GM21576 (cell line): ENCODE measurements around the gene RHBDD1.
"Not testable (repeated sequence)": the region's sequence is repeated elsewhere in the genome, so short reads cannot be mapped to it uniquely, and the experiment has no call there.

Experiments used
- ATAC-seq: cut with Tn5 transposase; IDR thresholded peaks from one replicate; pipeline ENCODE4 v1.9.1; 2021; ENCODE audit warnings: mild to moderate bottlenecking, moderate library complexity; ENCODE audit not compliant: unreplicated experiment

RHBDD1 gene

DNA sequence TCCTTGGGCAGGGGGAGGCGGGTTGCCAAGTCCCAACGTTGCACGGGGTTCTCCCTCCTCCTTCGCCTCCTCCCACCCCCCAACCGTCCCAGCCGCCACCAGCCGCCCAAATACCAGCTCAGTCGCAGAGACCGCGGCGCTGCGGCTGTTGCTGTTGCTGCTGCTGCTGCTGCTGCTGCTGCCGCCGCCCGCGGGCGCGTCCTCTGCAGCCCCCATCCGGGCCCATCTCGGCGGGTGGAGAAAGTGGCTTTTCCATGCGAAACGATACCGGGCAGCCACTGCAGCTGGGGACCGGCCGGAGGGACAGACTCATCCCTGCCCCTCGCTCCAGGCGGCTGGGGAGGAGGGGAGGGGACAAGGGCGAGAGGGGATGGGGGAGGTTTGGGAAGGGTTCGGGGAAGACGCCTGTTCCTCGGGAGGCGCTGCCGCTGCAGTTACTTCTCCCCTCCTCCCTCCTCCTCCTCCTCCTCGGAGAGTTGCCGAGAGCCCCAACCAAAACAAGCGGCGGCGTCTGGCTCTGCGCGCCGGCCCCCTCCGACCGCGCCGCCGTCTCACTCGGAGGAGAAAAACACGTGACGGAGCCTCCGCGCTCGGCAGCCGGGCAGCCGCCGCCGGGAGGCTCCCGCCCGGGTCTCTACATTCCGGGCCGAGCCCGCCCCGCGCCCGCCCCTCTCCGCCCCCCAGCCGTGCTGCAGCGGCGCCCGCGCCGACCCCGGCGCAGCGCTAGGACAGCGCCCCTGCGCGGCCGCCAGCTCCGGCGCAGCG, 36.5 kb upstream of the RHBDD1 start, which contains the start of gene IRS1:
Gene IRS1 (minus strand): TSS at position 610 of the 765 bp plus-strand sequence. CDS start 1,082 bp downstream, outside the sequence.
- ATAC-seq, result peak; percentile 34

DNA sequence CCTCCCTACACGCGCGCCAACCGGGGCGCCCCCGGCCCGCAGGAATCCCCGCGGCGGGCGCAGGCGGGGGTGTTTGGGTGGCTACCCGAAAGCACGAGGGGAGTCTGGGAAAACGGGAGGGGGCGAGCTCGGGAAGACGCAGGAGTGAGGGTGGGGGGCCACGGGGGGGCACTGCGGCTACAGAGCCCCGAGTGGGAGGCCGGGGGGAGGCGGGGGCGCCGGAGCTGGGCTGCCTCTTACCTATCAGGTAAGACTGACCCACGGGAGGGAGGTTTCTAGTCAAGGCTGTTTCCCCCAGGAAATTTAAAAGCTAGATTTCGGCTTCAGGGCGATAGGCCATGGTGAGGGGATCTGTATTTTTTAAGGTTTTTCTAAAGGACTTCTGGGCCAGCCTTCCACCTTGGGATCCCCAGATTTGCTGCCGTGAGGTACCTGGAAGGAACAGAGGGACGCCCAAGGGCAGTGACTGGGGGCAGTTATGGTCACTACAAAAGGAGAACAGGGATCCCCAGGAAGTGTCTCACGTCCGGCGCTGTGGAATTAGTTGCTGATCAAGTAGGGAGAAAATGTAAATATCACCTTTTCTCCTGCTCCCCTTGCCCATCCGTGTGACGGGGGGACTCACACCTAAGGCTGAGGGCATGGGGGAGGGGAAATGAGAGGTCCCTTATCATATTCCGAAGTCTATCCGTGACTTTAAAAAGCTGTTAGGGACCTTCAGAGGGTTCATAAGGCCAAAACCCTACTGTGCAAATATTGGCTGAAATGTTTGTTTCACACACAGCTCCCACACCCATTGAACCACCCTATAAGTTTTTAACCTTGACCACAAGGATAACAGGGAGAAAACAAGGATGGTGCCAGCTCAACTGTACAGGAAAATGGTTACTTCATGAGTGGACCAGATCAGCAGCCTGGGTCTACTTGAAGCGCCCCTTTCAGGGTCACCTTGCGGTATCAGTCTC, 35.6 kb upstream of the RHBDD1 start:
- ATAC-seq, result no peak

DNA sequence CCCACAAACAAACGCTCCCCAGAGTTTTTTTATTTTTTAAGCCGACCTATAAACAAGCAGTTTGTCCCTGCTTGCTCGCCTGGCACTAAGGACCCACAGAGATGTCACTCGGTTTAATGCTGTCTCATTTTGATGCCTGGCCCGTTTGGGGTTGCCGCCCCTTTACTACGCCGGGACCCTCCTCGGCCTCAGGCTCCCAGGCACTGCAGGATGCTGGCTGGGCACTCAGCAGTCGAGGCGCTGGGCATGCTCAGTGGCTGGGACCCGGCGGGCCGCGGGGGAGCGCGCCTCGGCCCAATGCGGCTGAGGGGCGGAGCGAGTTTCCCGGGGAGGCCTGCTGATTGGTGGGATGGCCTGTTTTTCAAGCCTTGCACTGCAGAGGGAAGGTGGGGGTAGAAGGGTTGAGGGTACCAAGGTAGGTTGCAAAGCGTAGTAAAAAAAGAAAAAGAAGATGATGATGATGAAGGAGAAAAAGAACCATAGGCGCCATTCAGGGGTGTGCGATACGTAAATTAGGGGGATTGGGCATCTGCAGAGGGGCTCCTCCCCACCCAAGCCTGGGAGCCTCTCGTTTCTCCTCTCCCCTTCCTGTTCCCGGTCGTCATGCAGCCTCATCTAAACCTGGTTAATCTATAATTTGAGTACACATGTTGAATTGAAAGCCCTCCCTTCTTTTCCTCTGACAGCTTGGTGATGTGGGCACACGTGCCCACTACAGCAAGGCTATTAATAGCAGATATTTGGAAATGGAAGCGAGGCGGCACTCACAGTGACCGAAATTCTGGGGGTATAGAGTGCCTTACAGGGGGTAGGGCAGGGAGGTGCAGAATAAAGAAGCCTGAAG, 34.7 kb upstream of the RHBDD1 start:
- ATAC-seq, result peak; percentile 79

DNA sequence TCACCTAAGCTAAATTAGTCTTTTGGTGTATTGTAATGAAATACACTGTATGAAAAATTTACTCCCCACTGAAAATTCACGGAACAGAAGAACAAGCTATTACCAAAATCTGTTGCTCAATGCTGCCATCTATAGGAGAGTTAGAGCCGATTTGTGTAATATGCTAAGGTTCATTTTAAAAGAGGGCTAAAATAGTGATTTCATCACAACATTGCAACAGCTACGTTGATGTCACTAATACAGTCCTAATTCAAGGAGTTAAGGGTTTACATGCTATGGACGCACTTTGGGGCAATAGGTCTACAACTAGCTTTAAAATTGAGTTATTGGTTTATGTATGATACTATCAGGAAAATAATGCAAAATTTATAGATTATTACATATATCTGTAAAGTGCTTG, 33.3 kb upstream of the RHBDD1 start:
- ATAC-seq, result no peak

DNA sequence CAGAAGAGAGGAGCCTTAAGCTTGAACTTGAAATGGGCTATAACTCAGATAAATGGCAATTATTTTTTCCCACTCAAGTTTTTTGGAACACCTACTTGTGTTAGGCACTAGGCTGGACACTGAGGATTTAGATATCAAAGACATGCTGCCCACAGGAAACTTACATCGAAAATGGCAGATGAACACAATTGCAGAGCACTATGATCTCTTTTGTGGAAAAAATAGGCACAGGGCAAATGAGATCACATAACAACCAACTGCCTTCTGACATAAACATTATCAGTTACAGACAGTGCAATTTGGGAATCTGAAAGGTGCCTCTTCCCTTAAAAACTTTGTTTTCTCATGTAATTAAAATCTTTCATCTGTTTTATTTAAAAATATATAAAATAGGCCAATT, 32.4 kb upstream of the RHBDD1 start:
- ATAC-seq, result no peak

DNA sequence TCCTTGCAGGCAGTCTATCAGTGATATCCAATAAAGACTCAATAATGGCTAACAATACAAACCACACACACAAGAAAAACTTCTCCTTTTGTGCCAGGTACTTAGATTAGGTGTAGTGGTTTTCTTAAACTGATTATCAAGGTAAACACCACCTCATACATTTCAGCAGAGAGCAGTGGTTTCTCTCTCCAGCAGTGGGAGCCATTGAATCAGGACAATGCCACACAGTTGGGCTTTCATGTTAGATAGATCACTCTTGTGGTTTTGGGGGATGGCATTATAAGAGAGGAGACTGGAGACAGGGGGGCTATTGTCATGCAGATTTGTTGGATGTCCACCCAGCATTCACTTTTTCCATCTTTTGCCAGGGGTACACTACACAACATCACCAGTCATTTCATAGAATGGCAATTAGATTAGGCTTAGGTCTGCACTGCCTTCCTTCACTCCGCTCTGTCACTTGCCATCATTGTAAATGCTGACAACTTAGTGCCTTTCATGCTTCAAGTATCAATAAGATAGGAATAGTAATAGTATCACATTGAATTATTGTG, 22.6 kb upstream of the RHBDD1 start:
- ATAC-seq, result peak; percentile 59

DNA sequence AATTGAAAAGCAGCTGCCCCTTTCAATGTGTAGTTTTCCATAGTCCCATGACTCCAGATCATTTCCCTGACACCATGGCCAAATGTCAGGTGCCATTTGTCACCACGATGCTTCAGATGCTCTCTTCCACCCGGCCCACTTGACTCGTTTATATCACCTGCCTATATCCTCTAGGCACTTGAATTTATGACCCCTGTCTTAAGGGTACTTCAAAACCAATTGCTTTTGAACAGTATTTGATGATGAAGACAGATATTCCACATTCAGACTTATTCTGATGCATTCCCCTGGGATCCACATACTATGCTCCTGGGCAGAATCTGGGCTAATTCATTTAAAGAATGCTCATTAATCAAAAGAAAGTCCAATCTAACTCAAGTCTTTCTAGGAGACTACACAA, 16.9 kb upstream of the RHBDD1 start:
- ATAC-seq, result no peak

DNA sequence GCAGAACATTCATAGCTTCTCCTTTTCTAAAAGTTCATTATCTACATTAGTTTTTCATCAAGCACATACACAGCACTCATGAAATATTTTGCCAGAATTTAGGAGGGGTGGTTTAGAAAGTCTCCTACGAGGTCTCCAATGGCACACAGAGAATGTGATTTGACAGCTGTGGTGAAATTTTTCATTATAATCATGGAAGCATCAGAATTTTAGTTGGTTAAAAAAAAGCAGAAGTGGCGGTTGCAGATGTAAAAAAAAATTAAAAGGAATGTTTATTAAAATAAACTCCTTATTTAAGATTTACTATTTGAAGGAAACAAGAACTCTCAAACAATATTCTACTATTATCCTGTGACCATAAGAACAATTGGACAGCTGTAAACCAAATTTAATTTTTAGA, 10.8 kb upstream of the RHBDD1 start:
- no peak for ATAC-seq

DNA sequence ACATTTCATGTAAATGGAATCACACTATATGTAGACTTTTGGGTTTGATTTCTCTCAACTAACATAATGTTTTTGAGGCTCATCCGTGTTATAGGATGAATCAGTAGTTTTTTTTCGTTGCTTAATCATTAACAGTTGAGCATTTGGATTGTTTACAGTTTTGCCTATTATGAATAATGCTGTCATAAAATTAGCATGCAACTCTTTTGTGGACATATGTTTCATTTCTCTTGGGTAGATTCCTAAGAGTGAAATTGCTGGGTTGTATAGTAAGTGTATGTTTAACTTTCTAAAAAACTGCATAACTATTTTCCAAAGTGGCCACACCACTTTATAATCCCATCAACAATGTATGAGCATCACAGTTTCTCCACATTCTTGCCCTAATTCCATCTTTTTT, 7.7 kb upstream of the RHBDD1 start:
- no peak for ATAC-seq

DNA sequence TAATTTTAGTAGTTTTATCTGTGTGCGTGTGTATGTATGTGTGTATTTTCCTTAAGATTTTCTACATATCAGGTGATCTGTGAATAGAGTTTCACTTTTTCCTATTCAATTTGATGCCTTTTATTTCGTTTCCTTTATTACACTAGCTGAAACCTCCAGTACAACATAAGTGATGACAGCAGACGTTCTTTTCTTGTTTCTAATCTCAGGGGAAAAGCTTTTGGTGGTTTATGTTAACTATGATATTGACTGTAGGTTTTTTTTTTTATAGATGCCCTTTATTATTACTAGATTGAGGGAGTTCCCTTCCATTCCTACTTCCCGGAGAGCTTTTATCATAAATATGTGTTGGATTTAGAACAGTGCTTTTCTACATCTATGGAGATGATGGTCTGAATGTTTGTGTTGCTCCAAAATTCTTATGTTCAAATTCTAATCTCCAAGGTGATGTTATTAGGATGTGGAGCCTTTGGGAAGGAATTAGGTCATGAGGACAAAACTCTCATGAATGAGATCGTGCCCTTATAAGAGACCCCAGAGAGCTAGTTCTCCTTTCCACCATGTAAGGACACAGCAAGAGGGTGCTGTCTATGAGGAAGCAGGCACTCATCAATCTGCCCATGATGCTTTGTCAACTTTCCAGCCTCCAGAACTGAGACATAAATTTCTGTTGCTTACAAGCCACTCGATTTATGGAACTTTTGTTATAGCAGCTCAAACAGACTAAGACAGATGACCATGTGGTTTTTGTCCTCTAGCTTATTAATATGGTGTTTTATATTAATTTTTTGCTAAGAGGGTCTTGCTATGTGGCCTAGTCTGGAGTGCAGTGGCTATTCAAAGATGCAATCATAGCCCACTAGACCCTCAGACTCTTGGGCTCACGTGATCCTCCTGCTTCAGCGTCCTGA, 5.9 kb upstream of the RHBDD1 start:
- no peak for ATAC-seq

DNA sequence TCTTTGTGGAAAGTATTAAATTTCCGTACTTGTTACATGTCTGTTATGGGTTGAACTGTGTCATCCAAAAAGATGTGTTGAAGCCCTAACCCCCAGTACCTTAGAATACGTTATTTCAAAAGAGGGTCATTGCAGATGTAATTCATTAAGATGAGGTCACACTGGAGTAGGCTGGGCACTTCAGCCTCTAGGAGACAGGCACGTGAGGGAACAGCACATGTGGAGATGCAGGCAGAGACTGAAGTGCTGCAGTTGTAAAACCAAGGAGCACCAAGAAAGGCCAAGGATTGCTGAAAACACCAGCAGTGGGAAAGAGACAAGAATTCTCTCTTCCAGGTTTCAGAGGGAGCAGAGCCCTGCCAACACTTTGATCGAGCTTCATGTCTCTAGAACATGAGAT, 4.6 kb upstream of the RHBDD1 start:
- ATAC-seq, result no peak

DNA sequence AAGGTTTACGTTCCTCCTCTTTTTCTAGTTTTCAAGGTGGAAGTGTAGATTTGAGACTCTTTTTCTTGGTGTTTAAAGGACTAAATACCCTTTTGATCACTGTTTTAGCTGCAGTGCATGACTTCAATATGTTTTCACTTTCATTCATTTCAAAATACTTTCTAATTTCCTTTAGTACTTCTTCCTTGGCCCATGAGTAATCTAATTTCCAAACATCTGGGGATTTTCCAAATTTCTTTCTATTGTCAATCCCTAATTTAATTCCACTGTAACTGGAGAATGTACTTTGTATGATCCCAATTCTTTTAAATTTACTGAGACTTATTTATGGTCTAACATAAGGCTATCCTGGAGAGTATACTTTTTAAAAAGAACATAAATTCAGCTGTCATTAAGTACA, 3.8 kb upstream of the RHBDD1 start:
- no peak for ATAC-seq

DNA sequence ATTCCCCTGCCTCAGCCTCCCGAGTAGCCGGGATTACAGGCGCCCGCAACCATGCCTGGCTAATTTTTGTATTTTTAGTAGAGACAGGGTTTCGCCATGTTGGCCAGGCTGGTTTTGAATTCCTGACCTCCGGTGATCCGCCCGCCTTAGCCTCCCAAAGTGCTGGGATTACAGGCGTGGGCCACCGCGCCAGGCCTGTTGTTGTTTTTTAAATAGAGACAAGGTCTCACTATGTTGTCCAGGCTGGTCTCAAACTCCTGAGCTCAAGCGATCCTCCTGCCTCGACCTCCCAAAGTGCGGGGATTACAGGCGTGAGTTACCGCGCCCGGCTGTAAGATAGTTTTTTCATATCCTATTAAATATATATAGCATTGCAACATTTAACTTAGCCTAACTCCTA, 974 bp upstream of the RHBDD1 start:
- ATAC-seq, result not testable (repeated sequence)

DNA sequence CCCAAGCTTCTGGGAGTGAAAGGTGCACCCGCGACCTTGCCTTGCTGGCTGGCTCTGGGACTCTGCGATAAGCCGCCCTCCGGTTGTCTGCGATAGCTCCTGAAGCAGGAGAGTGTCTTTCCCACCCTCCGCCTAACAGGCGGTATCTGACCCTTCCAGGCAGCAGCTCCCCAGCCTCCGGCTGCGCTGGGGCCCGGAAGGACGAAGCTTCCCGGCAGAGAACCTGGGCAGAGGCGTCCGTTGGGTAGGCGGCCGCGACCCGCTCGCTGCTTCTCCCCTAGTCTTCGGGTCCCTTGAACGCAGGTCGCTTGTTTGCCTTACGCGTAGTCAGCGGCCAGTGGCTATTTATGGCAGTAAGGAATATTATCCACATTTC, 446 bp upstream of the RHBDD1 start:
- peak; percentile 13 for ATAC-seq

DNA sequence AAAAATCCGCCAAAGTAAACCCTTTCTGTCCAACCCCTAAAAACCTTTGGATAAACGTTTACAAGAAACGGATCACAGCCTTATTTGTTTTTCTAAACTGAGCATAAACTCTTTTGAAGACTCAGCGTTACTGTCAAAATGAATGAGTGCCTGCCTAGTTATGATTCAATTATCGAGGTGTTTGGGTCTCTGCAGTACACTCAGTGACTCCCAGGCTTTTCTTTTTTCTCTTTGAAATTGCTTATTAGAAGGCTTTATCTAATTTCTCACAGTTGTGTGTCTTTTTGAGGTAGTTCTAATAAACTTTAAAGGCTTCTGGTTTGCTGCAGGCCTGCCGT, 663 bp downstream of the RHBDD1 start:
- no peak for ATAC-seq

DNA sequence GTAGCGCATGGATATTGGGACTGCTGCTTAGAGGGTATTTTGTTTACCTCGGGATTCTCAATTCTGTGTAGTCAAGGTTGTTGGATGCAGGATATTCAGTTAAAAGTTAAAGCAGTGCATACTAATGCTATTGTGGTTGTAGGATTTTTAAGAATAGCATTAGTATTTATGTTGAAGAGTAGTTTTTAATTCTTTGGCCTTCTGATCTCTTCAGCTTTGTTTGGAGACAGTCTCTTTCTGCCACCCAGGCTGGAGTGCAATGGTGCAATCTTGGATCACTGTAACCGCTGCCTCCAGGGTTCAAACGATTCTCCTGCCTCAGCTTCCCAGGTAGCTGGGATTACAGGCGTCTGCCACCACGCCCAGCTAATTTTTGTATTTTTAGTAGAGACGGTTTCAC, 1.5 kb downstream of the RHBDD1 start:
- no peak for ATAC-seq

DNA sequence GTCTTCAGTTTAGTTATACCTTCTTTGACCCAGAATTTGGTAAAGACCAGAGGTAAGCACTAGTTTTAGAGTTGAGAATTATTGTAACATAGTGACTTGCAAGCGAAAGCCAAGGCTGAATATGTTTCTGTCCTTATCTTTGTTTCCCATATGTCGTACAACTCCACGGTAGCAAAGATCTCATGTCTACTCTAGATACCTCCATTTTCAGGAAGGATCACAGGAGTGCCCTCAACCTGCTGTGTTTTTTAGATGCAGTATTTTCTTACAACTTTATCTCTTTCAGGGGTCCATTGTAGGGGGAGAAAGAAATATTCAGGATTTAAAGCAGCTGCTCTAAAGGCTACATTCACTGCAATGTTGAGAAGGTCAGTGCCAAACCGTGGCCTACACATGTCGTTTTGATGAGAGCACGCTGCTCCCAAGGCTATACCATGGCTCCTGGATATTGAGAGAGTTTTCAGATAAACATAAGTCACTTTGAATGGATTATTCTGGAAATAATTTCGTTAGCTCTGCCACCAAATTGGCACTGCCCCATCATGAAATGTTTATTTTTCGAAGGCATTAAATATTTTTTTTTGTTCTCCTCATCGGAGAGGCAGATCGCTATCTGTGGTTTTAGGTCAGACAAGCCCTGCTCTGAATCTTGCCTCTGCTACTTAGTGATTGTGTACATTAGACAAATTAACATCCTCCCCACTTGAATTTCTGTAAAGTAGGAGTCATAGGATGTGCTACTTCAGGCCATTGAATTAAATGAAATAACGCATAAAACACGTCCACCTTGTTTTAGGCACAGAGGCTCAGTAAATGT, 2.1 kb downstream of the RHBDD1 start:
- ATAC-seq, result no peak

DNA sequence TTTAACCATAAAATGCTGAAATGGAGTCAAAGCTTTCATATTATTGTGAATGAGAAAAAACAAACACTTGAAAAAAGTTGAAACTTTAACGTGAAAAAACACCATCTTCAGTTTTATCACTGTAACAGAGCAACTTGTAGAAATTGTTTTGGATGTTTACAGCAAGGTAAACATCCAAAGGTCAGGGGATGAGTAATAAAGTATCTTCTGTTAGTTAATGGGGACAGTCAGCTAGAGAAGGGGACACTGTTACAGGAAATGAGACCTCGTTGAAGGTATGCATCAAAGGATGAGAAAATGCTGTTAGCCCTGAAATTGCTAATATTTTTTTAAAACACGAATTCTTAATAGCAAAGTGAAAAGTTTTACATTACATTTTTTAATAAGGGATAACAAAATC, 2.9 kb downstream of the RHBDD1 start:
- no peak for ATAC-seq

DNA sequence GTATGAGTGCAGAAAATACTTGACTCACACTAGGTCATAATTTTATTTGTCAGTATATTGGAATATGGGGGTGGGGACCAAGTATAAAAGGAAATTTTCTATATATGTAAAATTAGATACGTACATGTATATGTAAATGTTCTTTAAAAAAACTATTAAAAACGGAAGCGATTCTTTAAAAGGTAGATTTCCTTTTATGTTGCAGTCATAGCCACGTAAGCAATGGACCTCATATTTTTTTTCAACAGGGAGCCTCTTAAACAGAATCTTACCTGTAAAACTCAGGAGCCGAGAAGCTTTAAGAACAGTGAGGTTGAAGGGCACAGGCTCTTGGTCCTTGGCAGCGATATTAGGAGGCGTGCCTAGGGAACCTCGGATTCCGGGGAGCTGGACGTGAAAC, 3.3 kb downstream of the RHBDD1 start:
- ATAC-seq, result no peak
